GM12878 (cell line): ENCODE data around the gene FSD1L. TPM values are rescaled to one million over a fixed set of nuclear protein-coding genes. Genes with fewer than 3 reads are reported as not detected.

Experiments
- ATAC-seq: fragments of 200-7000 bp; cut with Tn5 transposase; 3 replicates; pipeline ENCODE4 v1.9.1; 2020; ENCODE audit warnings: mild to moderate bottlenecking, moderate library complexity
- BruUV-seq: library from RNA; stranded (reverse); fragments of 400-500 nt; replicated peaks from 2 replicates; lab custom pipeline; 2021; lab: Mats Ljungman, UMichigan
- CTCF ChIA-PET: fragments of 300-600 bp; sonication (Branson Sonifier 250); formaldehyde crosslinking; extraction: SDS; loops from one replicate; lab custom pipeline; 2021; ENCODE audit warnings: inconsistent platforms; lab: Yijun Ruan, JAX
- POLR2A ChIA-PET: fragments of 350-600 bp; formaldehyde crosslinking; extraction: SDS; loops from one replicate; lab custom pipeline; 2021; ENCODE audit warnings: inconsistent platforms; lab: Charles Lee
- RAD21 ChIA-PET: fragments of 300-600 bp; sonication (Branson Sonifier 250); formaldehyde crosslinking; loops from one replicate; lab custom pipeline; 2023; ENCODE audit warnings: antibody characterized with exemption; ENCODE audit not compliant: unreplicated experiment; lab: Charles Lee
- SMC1A ChIA-PET: fragments of 300-600 bp; sonication (Branson Sonifier 250); formaldehyde crosslinking; loops from one replicate; lab custom pipeline; 2023; ENCODE audit not compliant: unreplicated experiment, uncharacterized antibody; lab: Charles Lee
- DNase-seq: peaks from one replicate; pipeline ENCODE4 v3.0.0-alpha.2; 2011; ENCODE audit warnings: low read depth, low spot score
- FAIRE-seq: peaks from 3 replicates; lab custom pipeline; 2011; peaks lifted over from hg19 to GRCh38; lab: Jason Lieb, UNC
- H2AFZ ChIP-seq: 2 replicates; pipeline ENCODE4 v1.6.0; 2011; ENCODE audit warnings: low read depth, low read length, control low read depth; ENCODE audit not compliant: control insufficient read depth
- H3K27ac ChIP-seq: 2 replicates; pipeline ENCODE4 v1.5.1; 2011; ENCODE audit warnings: control low read depth; ENCODE audit not compliant: control insufficient read depth, insufficient read depth
- H3K27me3 ChIP-seq, 2 experiments: replicated peaks in 1 of 2; 2 replicates each; pipeline versions ENCODE4 v1.6.0 to v1.6.1; 2011; ENCODE audit warnings: low read length in 1 of 2; ENCODE audit not compliant: control insufficient read depth in 2 of 2, insufficient read depth in 2 of 2
- H3K36me3 ChIP-seq, 2 experiments: 2 replicates each; pipeline ENCODE4 v1.5.1; 2011; ENCODE audit warnings: low read length in 1 of 2; ENCODE audit not compliant: control insufficient read depth in 2 of 2, insufficient read depth in 2 of 2
- H3K4me1 ChIP-seq: 2 replicates; pipeline ENCODE4 v1.6.1; 2011; ENCODE audit warnings: mild to moderate bottlenecking, low read length, moderate library complexity, mixed read lengths; ENCODE audit not compliant: control insufficient read depth, insufficient read depth
- H3K4me2 ChIP-seq: 2 replicates; pipeline ENCODE4 v1.6.0; 2011; ENCODE audit warnings: control low read depth; ENCODE audit not compliant: control insufficient read depth, insufficient read depth
- H3K4me3 ChIP-seq: fragments of 200-600 bp; sonication (generic); 2 replicates; pipeline ENCODE4 v1.5.1; 2016
- H3K79me2 ChIP-seq: 2 replicates; pipeline ENCODE4 v1.6.0; 2011; ENCODE audit warnings: low read length; ENCODE audit not compliant: control insufficient read depth, insufficient read depth
- H3K9ac ChIP-seq: 2 replicates; pipeline ENCODE4 v1.8.0; 2011; ENCODE audit warnings: low read length, control low read depth, mixed read lengths; ENCODE audit not compliant: control insufficient read depth, insufficient read depth
- H3K9me3 ChIP-seq: replicated peaks from 3 replicates; pipeline ENCODE4 v1.5.1; 2011; ENCODE audit warnings: mild to moderate bottlenecking, low read length; ENCODE audit not compliant: control insufficient read depth, insufficient read depth
- H4K20me1 ChIP-seq: 2 replicates; pipeline ENCODE4 v1.6.0; 2011; ENCODE audit not compliant: control insufficient read depth, insufficient read depth
- EED ChIP-seq: sonication (generic); IDR thresholded peaks from 2 replicates; pipeline ENCODE4 v1.6.1; 2016; ENCODE audit warnings: antibody characterized with exemption, low read depth
- ETV6 ChIP-seq, 2 experiments: fragments of 450-650 bp in 1 of 2; IDR thresholded peaks in 1 of 2; conservative IDR thresholded peaks in 1 of 2; 2 replicates each; pipeline ENCODE4 v1.6.1; 2014; ENCODE audit warnings: antibody characterized with exemption in 1 of 2, borderline replicate concordance in 1 of 2, low read depth in 1 of 2, mild to moderate bottlenecking in 1 of 2, moderate library complexity in 1 of 2
- FOS ChIP-seq: IDR thresholded peaks from 3 replicates; pipeline ENCODE4 v1.6.1; 2011; ENCODE audit warnings: borderline replicate concordance; ENCODE audit not compliant: insufficient read length; ENCODE audit errors: extremely low read depth
- MYC ChIP-seq: IDR thresholded peaks from 2 replicates; pipeline ENCODE4 v1.6.1; 2011; ENCODE audit warnings: mild to moderate bottlenecking, low read length, moderate library complexity, inconsistent platforms; ENCODE audit not compliant: insufficient read depth, insufficient replicate concordance, insufficient read length, severe bottlenecking
- NBN ChIP-seq: fragments of 450-650 bp; IDR thresholded peaks from 2 replicates; pipeline ENCODE4 v1.6.1; 2016
- NR2C1 ChIP-seq: fragments of 450-650 bp; IDR thresholded peaks from 2 replicates; pipeline ENCODE4 v1.6.1; 2017; ENCODE audit warnings: antibody characterized with exemption, mild to moderate bottlenecking, moderate library complexity
- SRF ChIP-seq, 2 experiments: IDR thresholded peaks; 2 replicates each; pipeline ENCODE4 v1.6.1; 2011; ENCODE audit warnings: low read depth in 2 of 2, low read length in 2 of 2, mild to moderate bottlenecking in 1 of 2, moderate library complexity in 1 of 2
- STAT1 ChIP-seq: fragments of 450-650 bp; conservative IDR thresholded peaks from 2 replicates; pipeline ENCODE4 v1.6.1; 2014; ENCODE audit warnings: antibody characterized with exemption, mild to moderate bottlenecking
- ZSCAN29 ChIP-seq: fragments of 450-650 bp; IDR thresholded peaks from 2 replicates; pipeline ENCODE4 v1.6.1; 2017; ENCODE audit warnings: mild to moderate bottlenecking, moderate library complexity
- WGBS: methylation state at CpG from one replicate; pipeline ENCODE4 v1.1.6; 2016; ENCODE audit warnings: low lambda C conversion rate; ENCODE audit not compliant: insufficient replicate concordance, insufficient coverage; ENCODE audit errors: missing lambda C conversion rate; 5-methylcytosine and 5-hydroxymethylcytosine counted together
- in situ Hi-C: fragments of 300-500 bp; cut with MboI; formaldehyde crosslinking; loops from 9 replicates; pipeline ENCODE4 v1.14.3; 2018; ENCODE audit warnings: mixed read lengths
- intact Hi-C: fragments of 100-400 bp; cut with micrococcal nuclease; formaldehyde crosslinking; loops from one replicate; pipeline ENCODE4 v1.14.2; 2022; ENCODE audit not compliant: unreplicated experiment
- polyA plus RNA-seq, 11 experiments: library from polyadenylated mRNA; depleted of rRNA in 4 of 11; unstranded in 6 of 11; stranded (reverse) in 5 of 11; fragments of >200 nt; fragmentation: Nextera tagmentation in 4 of 11; fragmentation: Illumina TruSeq in 1 of 11; extraction: Ambion mirVana in 4 of 11; extraction: Trizol in 1 of 11; gene quantifications; 1 replicate in 1 of 11; 2 replicates in 10 of 11; pipeline versions ENCODE4 v1.2.1 to v1.2.3, GENCODE V29; 2011 to 2016; ENCODE audit warnings: inconsistent platforms in 2 of 11, missing spikeins in 2 of 11, low read depth in 1 of 11
- total RNA-seq, 4 experiments: library from RNA; depleted of rRNA in 3 of 4; stranded (reverse); fragments of >200 nt in 3 of 4; fragmentation: Illumina TruSeq in 1 of 4; extraction: Trizol in 1 of 4; gene quantifications; 2 replicates each; pipeline versions ENCODE4 v1.2.1 to v1.2.3, GENCODE V29; 2013 to 2021
- TF ChIP-seq, protein P1 (sequence below): fragments of 450-650 bp; IDR thresholded peaks from 2 replicates; pipeline ENCODE4 v1.6.1; 2018; ENCODE audit warnings: borderline replicate concordance, mild to moderate bottlenecking; ENCODE audit not compliant: partially characterized antibody
- TF ChIP-seq, protein P2 (sequence below): fragments of 450-650 bp; IDR thresholded peaks from 2 replicates; pipeline ENCODE4 v1.6.1; 2016; ENCODE audit warnings: mild to moderate bottlenecking, moderate library complexity, borderline replicate concordance

Gene FSD1L
- total and polyA plus RNA-seq, 10 of the 15 experiments (the other 5 are each of a cell fraction or from before 2014, with no cell fraction given) = 11.9 to 52.4 (median 17.0) TPM

DNA sequence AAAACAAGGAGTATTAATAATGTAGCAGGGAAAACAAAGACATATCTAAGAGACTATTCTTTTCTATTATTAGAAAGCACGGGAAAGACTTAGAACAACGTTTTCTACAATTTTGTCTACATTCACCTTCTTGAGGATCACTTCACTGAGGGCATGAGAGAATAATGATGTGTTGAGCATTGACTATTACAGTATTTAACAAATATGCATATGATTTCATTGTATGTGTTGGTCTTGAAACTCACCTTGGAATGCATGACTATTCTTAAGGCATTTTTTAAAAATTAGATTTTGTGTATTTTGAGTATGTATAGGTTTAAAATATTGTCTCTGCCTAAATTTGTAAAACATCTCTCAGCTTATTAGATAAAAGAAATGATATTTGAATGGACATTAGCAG is 1.2 kb downstream of the FSD1L start (continued):
- TF ChIP-seq, protein P1, sequence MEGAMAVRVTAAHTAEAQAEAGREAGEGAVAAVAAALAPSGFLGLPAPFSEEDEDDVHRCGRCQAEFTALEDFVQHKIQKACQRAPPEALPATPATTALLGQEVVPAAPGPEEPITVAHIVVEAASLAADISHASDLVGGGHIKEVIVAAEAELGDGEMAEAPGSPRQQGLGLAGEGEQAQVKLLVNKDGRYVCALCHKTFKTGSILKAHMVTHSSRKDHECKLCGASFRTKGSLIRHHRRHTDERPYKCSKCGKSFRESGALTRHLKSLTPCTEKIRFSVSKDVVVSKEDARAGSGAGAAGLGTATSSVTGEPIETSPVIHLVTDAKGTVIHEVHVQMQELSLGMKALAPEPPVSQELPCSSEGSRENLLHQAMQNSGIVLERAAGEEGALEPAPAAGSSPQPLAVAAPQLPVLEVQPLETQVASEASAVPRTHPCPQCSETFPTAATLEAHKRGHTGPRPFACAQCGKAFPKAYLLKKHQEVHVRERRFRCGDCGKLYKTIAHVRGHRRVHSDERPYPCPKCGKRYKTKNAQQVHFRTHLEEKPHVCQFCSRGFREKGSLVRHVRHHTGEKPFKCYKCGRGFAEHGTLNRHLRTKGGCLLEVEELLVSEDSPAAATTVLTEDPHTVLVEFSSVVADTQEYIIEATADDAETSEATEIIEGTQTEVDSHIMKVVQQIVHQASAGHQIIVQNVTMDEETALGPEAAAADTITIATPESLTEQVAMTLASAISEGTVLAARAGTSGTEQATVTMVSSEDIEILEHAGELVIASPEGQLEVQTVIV = no peak

DNA sequence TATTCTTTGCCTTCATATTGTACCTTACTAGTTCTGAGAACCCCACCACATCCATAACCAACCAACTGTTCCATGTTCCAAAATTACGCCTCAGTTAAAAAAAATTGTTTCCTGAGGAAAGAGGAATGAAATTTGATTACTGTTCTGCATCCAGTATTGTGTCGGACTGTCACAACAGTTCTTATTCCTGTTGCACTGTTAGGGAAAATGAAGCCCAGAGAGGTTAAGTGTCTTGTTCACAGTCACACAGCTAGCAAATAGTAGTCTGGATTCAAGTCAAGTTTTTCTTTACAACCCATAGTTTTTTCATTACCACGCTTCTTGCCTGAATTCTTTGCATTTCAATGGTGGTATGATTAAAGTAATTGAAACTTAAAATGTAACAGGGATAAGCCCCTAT is 4.4 kb downstream of the FSD1L start:
- no TSS peak for BruUV-seq
- 98% methylated on average over 3 of the region's 3 CpGs for WGBS
- no peaks in the 10 kb centered on the region for H3K36me3 ChIP-seq
- no peaks in the 10 kb centered on the region for H3K27me3 ChIP-seq
- FAIRE-seq (no peak), DNase-seq (no peak), ATAC-seq (no peak)
- no peak overlapping the region for H3K9ac ChIP-seq
- peaks cover 42% of the 10 kb centered on the region for H3K79me2 ChIP-seq
- ChIA-PET RAD21 (no interaction called here), CTCF (interaction anchor here (1.0 to 1.7 kb wide), 5 partner anchors 9 to 266 kb away, joined by 3 to 5 read pairs (median 3); no protein-coding TSS in a partner anchor), SMC1A (interaction anchor here (0.8 to 3.2 kb wide), 7 partner anchors 9 to 84 kb away, joined by 3 to 13 read pairs (median 8); no protein-coding TSS in a partner anchor), POLR2A (no interaction called here)
- no peaks in the 10 kb centered on the region for H4K20me1 ChIP-seq
- H3K9me3 ChIP-seq = no peaks in the 10 kb centered on the region; the same call in 1 of the 3 replicates
- H3K4me3 ChIP-seq = no peak overlapping the region
- no peak overlapping the region for H3K4me2 ChIP-seq
- in situ Hi-C loops (no loop called here), intact Hi-C loops (no loop called here)
- no peak overlapping the region for H2AFZ ChIP-seq
- no peak overlapping the region for H3K27ac ChIP-seq
- no peaks in the 10 kb centered on the region for H3K4me1 ChIP-seq
- no peak for TF ChIP-seq SRF (IDR thresholded peaks at IDR 0.05; ENCODE audit: low read depth in 2 of 2, low read length in 2 of 2)
- no peak for TF ChIP-seq ETV6 (conservative IDR thresholded peaks at IDR 0.05 in 1 of 2, IDR thresholded peaks at IDR 0.05 in 1 of 2; ENCODE audit: borderline replicate concordance in 1 of 2, low read depth in 1 of 2)
- TF ChIP-seq MYC = no peak
- no peak for TF ChIP-seq NR2C1
- TF ChIP-seq, protein P2, sequence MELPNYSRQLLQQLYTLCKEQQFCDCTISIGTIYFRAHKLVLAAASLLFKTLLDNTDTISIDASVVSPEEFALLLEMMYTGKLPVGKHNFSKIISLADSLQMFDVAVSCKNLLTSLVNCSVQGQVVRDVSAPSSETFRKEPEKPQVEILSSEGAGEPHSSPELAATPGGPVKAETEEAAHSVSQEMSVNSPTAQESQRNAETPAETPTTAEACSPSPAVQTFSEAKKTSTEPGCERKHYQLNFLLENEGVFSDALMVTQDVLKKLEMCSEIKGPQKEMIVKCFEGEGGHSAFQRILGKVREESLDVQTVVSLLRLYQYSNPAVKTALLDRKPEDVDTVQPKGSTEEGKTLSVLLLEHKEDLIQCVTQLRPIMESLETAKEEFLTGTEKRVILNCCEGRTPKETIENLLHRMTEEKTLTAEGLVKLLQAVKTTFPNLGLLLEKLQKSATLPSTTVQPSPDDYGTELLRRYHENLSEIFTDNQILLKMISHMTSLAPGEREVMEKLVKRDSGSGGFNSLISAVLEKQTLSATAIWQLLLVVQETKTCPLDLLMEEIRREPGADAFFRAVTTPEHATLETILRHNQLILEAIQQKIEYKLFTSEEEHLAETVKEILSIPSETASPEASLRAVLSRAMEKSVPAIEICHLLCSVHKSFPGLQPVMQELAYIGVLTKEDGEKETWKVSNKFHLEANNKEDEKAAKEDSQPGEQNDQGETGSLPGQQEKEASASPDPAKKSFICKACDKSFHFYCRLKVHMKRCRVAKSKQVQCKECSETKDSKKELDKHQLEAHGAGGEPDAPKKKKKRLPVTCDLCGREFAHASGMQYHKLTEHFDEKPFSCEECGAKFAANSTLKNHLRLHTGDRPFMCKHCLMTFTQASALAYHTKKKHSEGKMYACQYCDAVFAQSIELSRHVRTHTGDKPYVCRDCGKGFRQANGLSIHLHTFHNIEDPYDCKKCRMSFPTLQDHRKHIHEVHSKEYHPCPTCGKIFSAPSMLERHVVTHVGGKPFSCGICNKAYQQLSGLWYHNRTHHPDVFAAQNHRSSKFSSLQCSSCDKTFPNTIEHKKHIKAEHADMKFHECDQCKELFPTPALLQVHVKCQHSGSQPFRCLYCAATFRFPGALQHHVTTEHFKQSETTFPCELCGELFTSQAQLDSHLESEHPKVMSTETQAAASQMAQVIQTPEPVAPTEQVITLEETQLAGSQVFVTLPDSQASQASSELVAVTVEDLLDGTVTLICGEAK = no peak
- no peak for TF ChIP-seq STAT1
- TF ChIP-seq FOS = no peak
- TF ChIP-seq, protein P1 = no peak
- TF ChIP-seq NBN = no peak
- TF ChIP-seq ZSCAN29 = no peak
- no peak for TF ChIP-seq EED
